ENCODE measurements around the gene LEKR1. TPM values are rescaled to one million over a fixed set of nuclear protein-coding genes. Genes with fewer than 3 reads are reported as not detected.

The LEKR1 gene
- total RNA-seq, 1 experiment from 2014 or later, result 1.3 TPM

- peaks cover 6% of the 10 kb centered on the region for H3K36me3 Mint-ChIP-seq (ENCODE audit: insufficient read depth, unreplicated experiment)
- no peaks in the 10 kb centered on the region for H3K27me3 Mint-ChIP-seq (ENCODE audit: insufficient read depth, unreplicated experiment)
- H3K4me1 Mint-ChIP-seq (ENCODE audit: insufficient read depth, unreplicated experiment), result peaks cover 31% of the 10 kb centered on the region
- CTCF ChIA-PET, result interaction anchor here (0.6 to 13.3 kb wide), 10 partner anchors 12 to 604 kb away, joined by 3 to 260 read pairs (median 5); partner anchors contain the start of genes SSR3 and TIPARP
- TSS peak; percentile 87 for BruUV-seq (replicated peaks)
- TF ChIP-seq, protein P1, sequence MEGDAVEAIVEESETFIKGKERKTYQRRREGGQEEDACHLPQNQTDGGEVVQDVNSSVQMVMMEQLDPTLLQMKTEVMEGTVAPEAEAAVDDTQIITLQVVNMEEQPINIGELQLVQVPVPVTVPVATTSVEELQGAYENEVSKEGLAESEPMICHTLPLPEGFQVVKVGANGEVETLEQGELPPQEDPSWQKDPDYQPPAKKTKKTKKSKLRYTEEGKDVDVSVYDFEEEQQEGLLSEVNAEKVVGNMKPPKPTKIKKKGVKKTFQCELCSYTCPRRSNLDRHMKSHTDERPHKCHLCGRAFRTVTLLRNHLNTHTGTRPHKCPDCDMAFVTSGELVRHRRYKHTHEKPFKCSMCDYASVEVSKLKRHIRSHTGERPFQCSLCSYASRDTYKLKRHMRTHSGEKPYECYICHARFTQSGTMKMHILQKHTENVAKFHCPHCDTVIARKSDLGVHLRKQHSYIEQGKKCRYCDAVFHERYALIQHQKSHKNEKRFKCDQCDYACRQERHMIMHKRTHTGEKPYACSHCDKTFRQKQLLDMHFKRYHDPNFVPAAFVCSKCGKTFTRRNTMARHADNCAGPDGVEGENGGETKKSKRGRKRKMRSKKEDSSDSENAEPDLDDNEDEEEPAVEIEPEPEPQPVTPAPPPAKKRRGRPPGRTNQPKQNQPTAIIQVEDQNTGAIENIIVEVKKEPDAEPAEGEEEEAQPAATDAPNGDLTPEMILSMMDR (IDR thresholded peaks at IDR 0.05; ENCODE audit: unreplicated experiment), result no peak
- H3K4me3 Mint-ChIP-seq (ENCODE audit: unreplicated experiment), result peak overlapping the region; percentile 77
- peak; percentile 16 for DNase-seq (ENCODE audit: unreplicated experiment)
- POLR2A ChIA-PET, result interaction anchor here (0.6 to 11.7 kb wide), 27 partner anchors 15 to 1235 kb away, joined by 3 to 331 read pairs (median 6); partner anchors contain the start of genes CCNL1, SLC33A1, SSR3 and TIPARP
- peak overlapping the region; percentile 79 for H3K27ac Mint-ChIP-seq (ENCODE audit: low read depth, unreplicated experiment)
- intact Hi-C loops (cut with micrococcal nuclease), result loop anchor here (2.0 to 10.0 kb wide), 3 partner anchors 41 to 303 kb away; no protein-coding TSS in a partner anchor
- no peaks in the 10 kb centered on the region for H3K9me3 Mint-ChIP-seq (ENCODE audit: unreplicated experiment)
These were observed 261.8 kb downstream of the LEKR1 start for GRCh38 chr3:157087780-157088600.

GRCh38 chr3:157088601-157089454 is 262.7 kb downstream of the LEKR1 start:
- BruUV-seq (replicated peaks), result no TSS peak
- Mint-ChIP-seq H3K4me3 (ENCODE audit: unreplicated experiment) (peak overlapping the region; percentile 77), H3K9me3 (ENCODE audit: unreplicated experiment) (no peaks in the 10 kb centered on the region), H3K36me3 (ENCODE audit: insufficient read depth, unreplicated experiment) (peaks cover 6% of the 10 kb centered on the region), H3K27ac (ENCODE audit: low read depth, unreplicated experiment) (peak overlapping the region; percentile 79), H3K4me1 (ENCODE audit: insufficient read depth, unreplicated experiment) (peaks cover 28% of the 10 kb centered on the region), H3K27me3 (ENCODE audit: insufficient read depth, unreplicated experiment) (no peaks in the 10 kb centered on the region)
- DNase-seq (ENCODE audit: unreplicated experiment), result peak; percentile 87
- intact Hi-C loops (cut with micrococcal nuclease), result loop anchor here (2.0 to 10.0 kb wide), 3 partner anchors 40 to 304 kb away; no protein-coding TSS in a partner anchor
- ChIA-PET POLR2A (interaction anchor here (0.6 to 11.7 kb wide), 34 partner anchors 8 to 1235 kb away, joined by 3 to 331 read pairs (median 4); partner anchors contain the start of genes CCNL1, SLC33A1, SSR3 and TIPARP), CTCF (interaction anchor here (0.6 to 13.3 kb wide), 15 partner anchors 10 to 1078 kb away, joined by 3 to 260 read pairs (median 4); partner anchors contain the start of gene TIPARP)
- TF ChIP-seq, protein P1 (IDR thresholded peaks at IDR 0.05; ENCODE audit: unreplicated experiment), result no peak

GRCh38 chr3:157089455-157090221 is 263.5 kb downstream of the LEKR1 start:
- TF ChIP-seq, protein P1 (IDR thresholded peaks at IDR 0.05; ENCODE audit: unreplicated experiment), result no peak
- BruUV-seq (replicated peaks), result no TSS peak
- DNase-seq (ENCODE audit: unreplicated experiment), result no peak
- ChIA-PET CTCF (interaction anchor here (0.6 to 13.3 kb wide), 12 partner anchors 9 to 1079 kb away, joined by 3 to 260 read pairs (median 4); partner anchors contain the start of gene TIPARP), POLR2A (interaction anchor here (0.6 to 11.7 kb wide), 32 partner anchors 9 to 1855 kb away, joined by 3 to 331 read pairs (median 4); partner anchors contain the start of genes CCNL1, SSR3 and TIPARP)
- Mint-ChIP-seq H3K4me1 (ENCODE audit: insufficient read depth, unreplicated experiment) (peaks cover 28% of the 10 kb centered on the region), H3K36me3 (ENCODE audit: insufficient read depth, unreplicated experiment) (peaks cover 6% of the 10 kb centered on the region), H3K27ac (ENCODE audit: low read depth, unreplicated experiment) (peak overlapping the region; percentile 79), H3K9me3 (ENCODE audit: unreplicated experiment) (no peaks in the 10 kb centered on the region), H3K4me3 (ENCODE audit: unreplicated experiment) (peak overlapping the region; percentile 77), H3K27me3 (ENCODE audit: insufficient read depth, unreplicated experiment) (no peaks in the 10 kb centered on the region)
- intact Hi-C loops (cut with micrococcal nuclease), result loop anchor here (2.0 to 10.0 kb wide), 3 partner anchors 39 to 305 kb away; no protein-coding TSS in a partner anchor
